ENCODE data around the gene CD248.

CD248 gene

GRCh38 chr11:66334605-66335442 is 18.0 kb upstream of the CD248 start:
- Histone ChIP-seq H3K4me3 (replicated peaks; ENCODE audit: insufficient read depth, low read length) (peak overlapping the region; percentile 59), H3K27ac (replicated peaks) (peak overlapping the region; percentile 84), H3K27me3 (ENCODE audit: insufficient read depth, poor library complexity, severe bottlenecking) (no peaks in the 10 kb centered on the region)
- peak; percentile 49 to 89 for DNase-seq (ENCODE audit: low read depth in 1 of 2, low spot score in 1 of 2)
- TF ChIP-seq REST (IDR thresholded peaks at IDR 0.05; ENCODE audit: insufficient replicate concordance, low read depth) (no peak), SPI1 (IDR thresholded peaks at IDR 0.05; ENCODE audit: borderline replicate concordance, low read depth) (no peak), GABPA (IDR thresholded peaks at IDR 0.05; ENCODE audit: low read depth) (no peak), POLR2AphosphoS5 (IDR thresholded peaks at IDR 0.05; ENCODE audit: low read depth) (no peak), CTCF (IDR thresholded peaks at IDR 0.05; ENCODE audit: insufficient read depth, low read length) (no peak)

- H3K4me3 ChIP-seq (replicated peaks; ENCODE audit: insufficient read depth, low read length) = no peak overlapping the region
Measured at GRCh38 chr11:66333896-66334604, 17.2 kb upstream of the CD248 start.

More at GRCh38 chr11:66333896-66334604, 17.2 kb upstream of the CD248 start:
- no peak for TF ChIP-seq POLR2AphosphoS5 (IDR thresholded peaks at IDR 0.05; ENCODE audit: low read depth)
- no peak for TF ChIP-seq GABPA (IDR thresholded peaks at IDR 0.05; ENCODE audit: low read depth)
- no peak for TF ChIP-seq SPI1 (IDR thresholded peaks at IDR 0.05; ENCODE audit: borderline replicate concordance, low read depth)
- TF ChIP-seq CTCF (IDR thresholded peaks at IDR 0.05; ENCODE audit: insufficient read depth, low read length) = no peak
- TF ChIP-seq REST (IDR thresholded peaks at IDR 0.05; ENCODE audit: insufficient replicate concordance, low read depth) = no peak
- Histone ChIP-seq H3K27ac (replicated peaks) (no peak overlapping the region), H3K27me3 (ENCODE audit: insufficient read depth, poor library complexity, severe bottlenecking) (no peaks in the 10 kb centered on the region)
- DNase-seq (ENCODE audit: low read depth in 1 of 2, low spot score in 1 of 2) = no peak

Data from HL-60 (cell line).